PC-9 (cell line): Measurements from ENCODE around the gene IGF2BP1. TPM values are rescaled to one million over a fixed set of nuclear protein-coding genes. Genes with fewer than 3 reads are reported as not detected.

ENCODE experiments used
- BruUV-seq: library from RNA; stranded (reverse); fragments of 400-500 nt; replicated peaks from 2 replicates; lab custom pipeline; 2021; lab: Mats Ljungman, UMichigan
- CTCF ChIA-PET: fragments of 300-600 bp; sonication (Branson Sonifier 250); formaldehyde crosslinking; loops from one replicate; lab custom pipeline; 2022; ENCODE audit warnings: antibody characterized with exemption; lab: Charles Lee
- POLR2A ChIA-PET: fragments of 300-600 bp; sonication (Branson Sonifier 250); formaldehyde crosslinking; loops from one replicate; lab custom pipeline; 2022; ENCODE audit warnings: antibody characterized with exemption; ENCODE audit not compliant: unreplicated experiment; lab: Charles Lee
- DNase-seq, 2 experiments: peaks; one replicate each; pipeline versions ENCODE4 v3.0.0 to v3.0.0-alpha.2; 2015 to 2022; ENCODE audit warnings: mixed read lengths in 1 of 2
- H2AFZ ChIP-seq: fragments of 200-600 bp; sonication (generic); 2 replicates; pipeline ENCODE4 v1.8.1; 2017; ENCODE audit warnings: antibody characterized with exemption
- H3F3A ChIP-seq: fragments of 200-600 bp; sonication (generic); 2 replicates; pipeline ENCODE4 v1.8.1; 2017; ENCODE audit warnings: antibody characterized with exemption, mild to moderate bottlenecking, low read depth; ENCODE audit not compliant: insufficient read depth
- H3K27ac ChIP-seq: fragments of 200-600 bp; sonication (generic); 2 replicates; pipeline ENCODE4 v1.6.1; 2016; ENCODE audit warnings: mixed run types
- H3K27me3 ChIP-seq: fragments of 200-600 bp; sonication (generic); 2 replicates; pipeline ENCODE4 v1.6.1; 2016; ENCODE audit warnings: low read depth, mixed run types; ENCODE audit not compliant: insufficient read depth
- H3K36me3 ChIP-seq: fragments of 200-600 bp; sonication (generic); 2 replicates; pipeline ENCODE4 v1.6.1; 2016; ENCODE audit warnings: low read depth, mixed run types
- H3K4me1 ChIP-seq: fragments of 200-600 bp; sonication (generic); replicated peaks from 2 replicates; pipeline ENCODE4 v1.6.1; 2016; ENCODE audit warnings: mixed run types; ENCODE audit not compliant: insufficient read depth
- H3K4me2 ChIP-seq: fragments of 200-600 bp; sonication (generic); 2 replicates; pipeline ENCODE4 v1.6.1; 2017; ENCODE audit warnings: mixed run types
- H3K4me3 ChIP-seq: fragments of 200-600 bp; sonication (generic); 2 replicates; pipeline ENCODE4 v1.6.1; 2016; ENCODE audit warnings: mixed run types
- H3K79me2 ChIP-seq: fragments of 200-600 bp; sonication (generic); 2 replicates; pipeline ENCODE4 v1.6.1; 2017; ENCODE audit warnings: low read depth, mixed run types
- H3K9me2 ChIP-seq: fragments of 200-600 bp; sonication (generic); 2 replicates; pipeline ENCODE4 v1.8.1; 2017; ENCODE audit warnings: mild to moderate bottlenecking; ENCODE audit not compliant: insufficient read depth
- H3K9me3 ChIP-seq: fragments of 200-600 bp; sonication (generic); 2 replicates; pipeline ENCODE4 v1.8.1; 2016; ENCODE audit warnings: low read depth; ENCODE audit not compliant: insufficient read depth
- H4K20me1 ChIP-seq: fragments of 200-600 bp; sonication (generic); 2 replicates; pipeline ENCODE4 v1.8.1; 2017; ENCODE audit not compliant: insufficient read depth
- CTCF ChIP-seq: fragments of 200-600 bp; sonication (generic); conservative IDR thresholded peaks from 2 replicates; pipeline ENCODE4 v1.6.1; 2017; ENCODE audit warnings: mixed run types, antibody characterized with exemption, mild to moderate bottlenecking, moderate library complexity
- EZH2 ChIP-seq: fragments of 200-600 bp; sonication (generic); IDR thresholded peaks from 2 replicates; pipeline ENCODE4 v1.8.0; 2017; ENCODE audit warnings: antibody characterized with exemption, low read depth
- intact Hi-C: fragments of 100-400 bp; cut with micrococcal nuclease; formaldehyde crosslinking; loops from one replicate; pipeline ENCODE4 v1.10.0; 2022; ENCODE audit not compliant: unreplicated experiment
- total RNA-seq: library from RNA; stranded (reverse); gene quantifications from 2 replicates; pipeline ENCODE4 v1.2.3, GENCODE V29; 2021

Gene IGF2BP1
- total RNA-seq, 1 experiment from 2014 or later, result 57.4 TPM

GRCh38 chr17:49055181-49055927, 58.2 kb downstream of the IGF2BP1 start:
- TF ChIP-seq EZH2 (no peak), CTCF (no peak)
- Histone ChIP-seq H3F3A (0 out of 2 replicates have a peak, but pooled peaks cover 20% of the 10 kb centered on the region), H2AFZ (no peak overlapping the region), H4K20me1 (no peaks in the 10 kb centered on the region), H3K36me3 (no peaks in the 10 kb centered on the region), H3K4me2 (no peak overlapping the region), H3K4me3 (no peak overlapping the region), H3K27ac (no peak overlapping the region), H3K27me3 (no peaks in the 10 kb centered on the region), H3K9me2 (no peaks in the 10 kb centered on the region), H3K9me3 (no peaks in the 10 kb centered on the region), H3K4me1 (no peaks in the 10 kb centered on the region), H3K79me2 (no peaks in the 10 kb centered on the region)
- POLR2A ChIA-PET, result no interaction called here
- no TSS peak for BruUV-seq
- CTCF ChIA-PET, result interaction anchor here (0.5 kb wide), 1 partner anchor 176 kb away, joined by 4 read pairs; no protein-coding TSS in a partner anchor
- no peak for DNase-seq
- intact Hi-C loops, result no loop called here

- no peak overlapping the region for H2AFZ ChIP-seq
- DNase-seq, result no peak
- H3K4me3 ChIP-seq, result no peak overlapping the region
- intact Hi-C loops, result no loop called here
- H3K4me2 ChIP-seq, result no peak overlapping the region
- POLR2A ChIA-PET, result no interaction called here
- no peaks in the 10 kb centered on the region for H3K9me3 ChIP-seq
- no peak for TF ChIP-seq CTCF
- no peak for TF ChIP-seq EZH2
- 0 out of 2 replicates have a peak, but pooled peaks cover 17% of the 10 kb centered on the region for H3F3A ChIP-seq
- no peaks in the 10 kb centered on the region for H3K27me3 ChIP-seq
- H3K4me1 ChIP-seq, result no peaks in the 10 kb centered on the region
- BruUV-seq, result no TSS peak
- H3K27ac ChIP-seq, result no peak overlapping the region
- no peaks in the 10 kb centered on the region for H4K20me1 ChIP-seq
- H3K79me2 ChIP-seq, result no peaks in the 10 kb centered on the region
- H3K36me3 ChIP-seq, result no peaks in the 10 kb centered on the region
- no peaks in the 10 kb centered on the region for H3K9me2 ChIP-seq
- CTCF ChIA-PET, result no interaction called here
These were observed 64.3 kb downstream of the IGF2BP1 start for GRCh38 chr17:49061524-49061943.

- no peak for TF ChIP-seq CTCF
- POLR2A ChIA-PET, result no interaction called here
- DNase-seq, result no peak
- Histone ChIP-seq H3K9me2 (no peaks in the 10 kb centered on the region), H3K9me3 (no peaks in the 10 kb centered on the region), H3F3A (0 out of 2 replicates have a peak, but pooled peaks cover 11% of the 10 kb centered on the region), H3K4me3 (no peak overlapping the region), H3K4me2 (no peak overlapping the region), H3K4me1 (peaks cover 11% of the 10 kb centered on the region; the same call in 1 of the 2 replicates), H3K79me2 (no peaks in the 10 kb centered on the region), H4K20me1 (no peaks in the 10 kb centered on the region), H3K27ac (no peak overlapping the region), H2AFZ (no peak overlapping the region), H3K36me3 (no peaks in the 10 kb centered on the region), H3K27me3 (no peaks in the 10 kb centered on the region)
- CTCF ChIA-PET, result no interaction called here
- intact Hi-C loops, result no loop called here
- BruUV-seq, result no TSS peak
These were observed 66.5 kb downstream of the IGF2BP1 start for GRCh38 chr17:49063652-49064051.
